GM19025 (cell line): ENCODE data around the gene KCNH1.

Experiments
- ATAC-seq: cut with Tn5 transposase; IDR thresholded peaks from one replicate; pipeline ENCODE4 v1.9.1; 2021; ENCODE audit warnings: mild to moderate bottlenecking, low read depth, moderate library complexity; ENCODE audit not compliant: unreplicated experiment

Gene KCNH1

DNA sequence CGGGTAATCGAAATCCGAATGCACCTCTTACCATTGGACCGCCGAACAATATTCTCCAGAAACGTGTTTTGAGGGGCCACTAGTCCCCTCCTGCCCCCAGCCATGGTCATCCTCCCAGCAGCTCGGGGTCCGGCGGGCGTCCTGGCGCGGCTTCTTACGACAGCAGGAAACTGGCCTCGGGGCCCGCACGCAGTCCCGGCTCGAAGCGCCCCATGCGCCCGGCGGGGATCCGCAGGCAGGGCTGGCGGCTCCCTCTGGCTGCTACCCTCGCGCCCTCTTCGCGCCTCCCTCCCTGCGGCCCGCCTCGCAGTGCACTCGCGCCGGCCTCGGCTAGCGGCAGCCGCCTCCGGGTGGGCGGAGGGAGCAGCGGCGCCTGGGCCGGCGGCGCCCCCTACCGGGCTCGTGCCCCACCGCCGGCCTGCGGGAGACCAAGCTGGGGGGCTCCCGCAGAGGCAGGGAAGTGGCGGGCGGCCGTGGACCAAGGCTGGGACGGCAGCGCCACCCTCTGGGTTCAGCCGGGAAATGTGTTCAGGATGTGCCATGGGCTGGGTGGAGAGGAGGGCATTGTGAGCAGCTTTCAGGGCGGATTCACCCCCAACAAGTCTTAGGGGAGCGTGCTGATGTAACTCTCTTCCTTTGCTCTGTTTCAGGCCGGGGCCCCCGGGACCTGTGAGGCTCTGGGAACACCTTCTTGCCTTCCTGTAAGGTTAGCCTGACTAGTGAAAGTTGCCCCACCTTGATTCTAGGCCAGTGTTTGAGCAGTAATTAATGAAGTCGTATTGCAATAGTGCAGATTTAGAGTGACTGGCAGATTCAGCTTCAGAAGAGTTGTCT is at the start of gene KCNH1:
Gene KCNH1, minus strand, starts transcription at position 313 of the 834 bp plus-strand sequence. Its CDS starts 203 bp downstream, at position 110.
- ATAC-seq, result peak; percentile 87

DNA sequence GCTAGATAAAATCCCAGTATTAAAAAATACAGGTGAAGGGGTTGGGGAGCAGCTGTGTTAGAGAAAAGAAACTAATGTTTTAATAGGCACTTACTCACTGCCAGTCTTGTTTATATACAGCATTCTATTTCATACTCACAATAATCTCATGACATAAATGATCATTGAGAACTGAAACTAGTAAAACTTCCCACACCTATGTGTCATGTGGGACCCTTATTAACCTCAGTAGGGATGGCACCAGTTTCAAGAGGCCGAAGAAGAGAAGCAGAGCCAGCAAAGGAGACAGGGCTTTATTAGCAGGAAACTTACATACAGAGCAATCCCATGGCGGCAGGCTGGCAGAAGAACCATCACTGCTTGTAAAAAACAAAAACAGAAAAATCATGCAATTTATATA is 48.8 kb upstream of the KCNH1 start:
- no peak for ATAC-seq

GRCh38 chr1:211174375-211174774 is 40.4 kb upstream of the KCNH1 start:
- ATAC-seq, result no peak

- ATAC-seq, result no peak
These were observed 38.7 kb upstream of the KCNH1 start for GRCh38 chr1:211172657-211173056.

- no peak for ATAC-seq
These were observed 35.4 kb upstream of the KCNH1 start for GRCh38 chr1:211169353-211169752.

GRCh38 chr1:211158866-211159265 is 24.9 kb upstream of the KCNH1 start:
- no peak for ATAC-seq

- ATAC-seq, result no peak
These were observed 21.1 kb upstream of the KCNH1 start for GRCh38 chr1:211155040-211155439.

GRCh38 chr1:211153932-211154331 is 20.0 kb upstream of the KCNH1 start:
- ATAC-seq, result no peak

DNA sequence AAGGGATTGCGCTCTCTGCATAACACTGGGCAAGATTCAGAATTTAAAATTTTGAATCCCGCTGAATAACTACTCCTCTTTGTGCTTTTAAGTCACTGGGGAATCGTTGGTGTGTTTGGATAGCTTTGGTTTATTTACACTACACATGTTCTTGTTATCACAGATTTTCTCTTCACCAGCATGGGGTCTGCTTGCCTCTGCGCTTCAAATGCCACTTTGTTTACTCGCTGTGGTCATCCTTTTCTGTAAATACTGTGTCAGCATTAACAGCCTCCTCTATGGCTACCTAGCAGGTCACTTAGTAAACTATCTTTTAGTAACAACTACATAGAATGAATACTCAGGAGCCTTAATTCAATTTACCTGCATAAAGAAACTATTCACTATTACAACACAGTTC is 14.4 kb upstream of the KCNH1 start:
- ATAC-seq, result no peak

GRCh38 chr1:211145944-211146343 is 12.0 kb upstream of the KCNH1 start:
- no peak for ATAC-seq

DNA sequence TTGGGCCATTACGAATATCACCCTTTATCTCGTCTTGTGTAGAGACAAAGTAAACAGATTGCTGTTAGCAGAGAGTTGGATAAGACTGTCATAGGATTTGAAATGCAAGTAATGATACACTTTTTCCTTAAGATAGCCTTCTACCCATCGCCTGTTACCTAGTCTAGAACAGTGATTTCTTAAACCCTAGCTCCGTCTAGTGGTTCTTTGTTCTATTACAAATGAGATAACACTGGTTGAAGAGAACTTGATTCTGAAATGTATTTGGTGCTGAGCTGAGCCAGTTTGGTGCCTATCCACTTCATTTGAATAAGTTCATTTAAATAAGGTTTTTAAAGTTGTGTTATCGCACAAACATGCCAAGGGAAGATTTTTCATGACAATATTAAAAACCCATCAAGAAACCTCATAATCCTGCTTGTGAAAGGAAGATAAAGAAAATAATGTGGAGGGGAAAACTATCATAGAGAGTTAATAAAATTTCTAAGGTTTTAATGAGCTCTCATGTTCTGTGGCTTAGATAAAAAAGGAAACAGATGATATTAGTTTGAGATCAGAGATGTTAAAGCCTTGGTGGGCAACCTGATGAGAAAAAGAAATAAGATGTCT is 1.5 kb upstream of the KCNH1 start:
- ATAC-seq, result no peak

GRCh38 chr1:211133393-211133835 is 534 bp downstream of the KCNH1 start:
- no peak for ATAC-seq

DNA sequence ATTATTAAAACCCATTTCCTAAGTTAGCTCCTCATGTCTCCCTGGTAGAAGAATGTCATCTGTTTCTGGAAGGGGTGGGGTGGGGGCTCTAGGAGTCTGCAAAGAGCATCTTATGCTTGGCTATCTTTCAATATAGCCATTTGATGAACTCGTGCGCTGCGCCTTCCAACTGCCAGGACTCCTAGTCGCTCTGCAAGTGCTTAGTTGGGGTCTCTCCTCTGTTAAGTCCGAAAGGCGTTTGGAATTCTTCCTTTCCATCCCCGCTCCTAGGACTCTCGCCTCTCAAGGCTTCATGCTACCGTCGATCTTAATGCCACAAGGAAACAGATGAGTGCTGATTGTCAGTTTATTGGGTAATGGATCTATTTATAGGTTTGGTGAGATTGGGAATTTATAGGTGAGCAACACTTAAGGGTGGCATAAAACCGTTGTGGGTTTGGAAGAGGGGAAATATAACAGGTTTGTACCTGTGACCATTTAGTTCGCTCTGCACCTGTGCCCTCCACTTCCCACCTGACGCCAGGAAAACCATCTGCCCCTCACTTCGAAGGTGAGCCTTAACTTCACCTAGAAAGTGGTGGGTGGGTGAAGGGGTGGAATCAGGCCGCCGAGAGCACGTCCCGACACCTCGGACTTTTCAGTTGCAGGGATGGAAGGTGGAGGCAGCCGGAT is 1.1 kb downstream of the KCNH1 start:
- no peak for ATAC-seq

GRCh38 chr1:211129776-211130175 is 4.2 kb downstream of the KCNH1 start:
- no peak for ATAC-seq

DNA sequence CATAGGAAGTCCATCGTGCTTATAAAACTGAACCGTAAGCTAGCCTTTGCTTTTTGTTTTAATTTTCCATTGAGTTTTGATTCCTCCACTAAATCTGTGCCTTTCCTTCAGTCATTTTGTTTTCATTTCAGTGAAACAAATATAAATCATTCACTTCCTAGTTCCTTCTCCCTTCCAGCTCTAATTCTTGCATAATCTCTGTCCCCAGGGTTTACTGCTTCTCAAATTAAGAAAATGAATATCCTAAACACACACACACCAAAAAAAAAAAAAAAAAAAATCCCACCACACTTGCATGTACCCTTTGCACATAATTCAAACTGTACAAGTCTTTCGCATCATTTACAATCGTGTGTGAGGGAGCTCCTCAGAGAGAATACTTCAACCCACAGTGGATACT is 6.8 kb downstream of the KCNH1 start:
- ATAC-seq, result no peak

- no peak for ATAC-seq
These were observed 7.3 kb downstream of the KCNH1 start for GRCh38 chr1:211126622-211127021.

DNA sequence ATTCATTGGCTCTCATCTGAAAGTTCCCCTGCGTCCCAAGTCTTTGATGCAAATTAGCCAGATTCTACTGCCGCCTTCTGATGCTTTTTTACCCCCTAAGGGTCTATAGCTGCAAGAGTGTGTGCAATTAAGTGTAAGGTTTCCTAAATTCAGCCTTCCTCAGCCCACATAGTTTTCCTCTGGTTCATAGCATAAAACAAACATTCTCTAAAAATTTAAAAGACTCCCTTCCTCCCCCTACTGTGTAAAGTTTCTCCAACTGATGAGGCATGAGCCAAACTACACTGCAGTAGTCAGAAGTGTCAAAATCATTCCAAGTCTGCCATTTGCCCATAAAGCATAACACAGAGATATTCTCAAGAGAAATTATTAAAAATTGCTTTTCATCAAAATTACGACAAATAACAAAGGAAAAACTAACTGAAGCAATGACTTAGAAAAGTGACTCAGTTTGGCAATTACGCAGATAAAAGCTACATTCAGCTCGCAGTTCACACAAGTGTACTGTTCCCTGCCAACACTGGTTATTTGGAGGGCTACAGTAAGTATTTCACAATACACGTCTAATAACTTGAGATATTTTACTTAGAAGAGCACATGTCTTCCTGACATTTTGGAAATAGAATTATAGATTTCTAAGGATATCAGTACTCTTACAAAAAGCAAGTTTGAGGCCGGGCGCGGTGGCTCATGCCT is 15.4 kb downstream of the KCNH1 start:
- ATAC-seq, result no peak

GRCh38 chr1:211114446-211114845 is 19.5 kb downstream of the KCNH1 start:
- ATAC-seq, result no peak

- ATAC-seq, result no peak
These were observed 20.4 kb downstream of the KCNH1 start for GRCh38 chr1:211113566-211113965.

- ATAC-seq, result no peak
These were observed 22.6 kb downstream of the KCNH1 start for GRCh38 chr1:211111351-211111750.

GRCh38 chr1:211101481-211101880 is 32.5 kb downstream of the KCNH1 start:
- no peak for ATAC-seq
